SK-N-SH treated with all-trans-retinoic acid at 6 μM for 48 hours (cell line): Measurements from ENCODE around the gene MPP3.

Experiments used
- ATAC-seq: fragments of 200-7000 bp; cut with Tn5 transposase; 3 replicates; pipeline ENCODE4 v1.9.1; 2020; ENCODE audit warnings: mild to moderate bottlenecking, moderate library complexity
- BACH2 ChIP-seq: fragments of 250-450 bp; sonication (Bioruptor Pico); IDR thresholded peaks from 2 replicates; pipeline ENCODE4 v1.9.0; 2021; ENCODE audit warnings: mild to moderate bottlenecking, borderline replicate concordance
- CREB5 ChIP-seq: fragments of 250-450 bp; sonication (Bioruptor Pico); IDR thresholded peaks from 2 replicates; pipeline ENCODE4 v1.5.1; 2020; ENCODE audit warnings: low read depth, mild to moderate bottlenecking, moderate library complexity
- CSRNP3 ChIP-seq: fragments of 250-450 bp; sonication (Bioruptor Pico); IDR thresholded peaks from 2 replicates; pipeline ENCODE4 v1.5.1; 2021; ENCODE audit warnings: mild to moderate bottlenecking, moderate library complexity
- ESRRG ChIP-seq: fragments of 250-450 bp; sonication (Bioruptor Pico); IDR thresholded peaks from 2 replicates; pipeline ENCODE4 v1.6.1; 2021; ENCODE audit warnings: mild to moderate bottlenecking
- GLIS3 ChIP-seq: fragments of 250-450 bp; sonication (Bioruptor Pico); IDR thresholded peaks from 2 replicates; pipeline ENCODE4 v1.5.0; 2020; ENCODE audit warnings: mild to moderate bottlenecking, moderate library complexity
- ISL1 ChIP-seq: fragments of 250-450 bp; sonication (Bioruptor Pico); IDR thresholded peaks from 2 replicates; pipeline ENCODE4 v2.1.2; 2022; ENCODE audit warnings: mild to moderate bottlenecking, moderate library complexity
- OSR1 ChIP-seq: fragments of 250-450 bp; sonication (Bioruptor Pico); IDR thresholded peaks from 2 replicates; pipeline ENCODE4 v1.8.0; 2022; ENCODE audit warnings: moderate library complexity, mild to moderate bottlenecking, inconsistent platforms
- PATZ1 ChIP-seq: fragments of 250-450 bp; sonication (Bioruptor Pico); IDR thresholded peaks from 2 replicates; pipeline ENCODE4 v1.8.0; 2020; ENCODE audit warnings: mild to moderate bottlenecking, moderate library complexity, borderline replicate concordance
- RARB ChIP-seq: fragments of 250-450 bp; sonication (Bioruptor Pico); IDR thresholded peaks from 2 replicates; pipeline ENCODE4 v1.8.0; 2021; ENCODE audit warnings: mild to moderate bottlenecking, moderate library complexity
- TCF4 ChIP-seq: fragments of 250-450 bp; sonication (Bioruptor Pico); IDR thresholded peaks from 2 replicates; pipeline ENCODE4 v1.8.0; 2021; ENCODE audit warnings: mild to moderate bottlenecking, moderate library complexity, borderline replicate concordance
- TSHZ2 ChIP-seq: fragments of 250-450 bp; sonication (Bioruptor Pico); IDR thresholded peaks from 2 replicates; pipeline ENCODE4 v1.5.0; 2020; ENCODE audit warnings: mild to moderate bottlenecking, moderate library complexity
- ZC3H10 ChIP-seq: fragments of 250-450 bp; sonication (Bioruptor Pico); IDR thresholded peaks from 2 replicates; pipeline ENCODE4 v1.5.1; 2021; ENCODE audit warnings: mild to moderate bottlenecking, moderate library complexity
- ZNF8 ChIP-seq: fragments of 450-650 bp; formaldehyde crosslinking; IDR thresholded peaks from 2 replicates; pipeline ENCODE4 v1.5.0; 2020; ENCODE audit warnings: mild to moderate bottlenecking, moderate library complexity

MPP3 gene

GRCh38 chr17:43860077-43860725 is 27.3 kb upstream of the MPP3 start (continued):
- TF ChIP-seq CREB5 (CRISPR knock-in tag) = no peak
- TF ChIP-seq RARB (CRISPR knock-in tag) = no peak
- TF ChIP-seq ESRRG (CRISPR knock-in tag) = no peak
- TF ChIP-seq TCF4 (CRISPR knock-in tag) = no peak
- no peak for TF ChIP-seq OSR1 (CRISPR knock-in tag)

GRCh38 chr17:43857957-43858600 is 25.1 kb upstream of the MPP3 start:
- ATAC-seq = no peak
- TF ChIP-seq BACH2 (CRISPR knock-in tag) (no peak), TSHZ2 (CRISPR knock-in tag) (no peak), ZNF8 (CRISPR knock-in tag) (no peak), ZC3H10 (CRISPR knock-in tag) (no peak), CSRNP3 (CRISPR knock-in tag) (no peak)

GRCh38 chr17:43857141-43857540 is 24.2 kb upstream of the MPP3 start:
- no peak for ATAC-seq

More at GRCh38 chr17:43857141-43857540, 24.2 kb upstream of the MPP3 start:
- TF ChIP-seq TCF4 (CRISPR knock-in tag) (no peak), ZC3H10 (CRISPR knock-in tag) (no peak), PATZ1 (no peak), ISL1 (CRISPR knock-in tag) (no peak), GLIS3 (no peak), TSHZ2 (CRISPR knock-in tag) (no peak)
- TF ChIP-seq, all 23 proteins: peak for 0
